CD4-positive, CD25-positive, alpha-beta regulatory T cell (primary cell): ENCODE measurements around the gene EZH1. TPM values are rescaled to one million over a fixed set of nuclear protein-coding genes. Genes with fewer than 3 reads are reported as not detected.
A peak's percentile ranks its signal among the peaks of the same experiment; 100 is the strongest.

Experiments used
- ATAC-seq, 2 donors: fragments of 150-1000 bp; cut with Tn5 transposase; one replicate each; pipeline ENCODE4 v1.10.0; 2021; ENCODE audit warnings: low read depth in 2 of 2, moderate number of reproducible peaks in 2 of 2, moderate library complexity in 1 of 2
- DNase-seq, 3 donors: peaks; one replicate each; pipeline versions ENCODE4 v3.0.0 to v3.0.0-alpha.2; 2012 to 2022; ENCODE audit warnings: mixed read lengths in 1 of 3
- H3K27ac ChIP-seq: one replicate; pipeline ENCODE4 v1.7.0; 2013; ENCODE audit warnings: mild to moderate bottlenecking, low read length; ENCODE audit not compliant: insufficient read depth, poor library complexity, severe bottlenecking
- H3K27me3 ChIP-seq: one replicate; pipeline ENCODE4 v1.7.0; 2013; ENCODE audit warnings: low read length; ENCODE audit not compliant: control insufficient read depth, insufficient read depth
- H3K36me3 ChIP-seq: one replicate; pipeline ENCODE4 v1.7.0; 2013; ENCODE audit warnings: mild to moderate bottlenecking, low read length, moderate library complexity; ENCODE audit not compliant: control insufficient read depth, insufficient read depth
- H3K4me1 ChIP-seq: 2 replicates; pipeline ENCODE4 v1.7.0; 2013; ENCODE audit warnings: mild to moderate bottlenecking, low read length; ENCODE audit not compliant: insufficient read depth, control insufficient read depth, poor library complexity, severe bottlenecking
- H3K4me3 ChIP-seq: one replicate; pipeline ENCODE4 v1.7.0; 2013; ENCODE audit warnings: low read depth, mild to moderate bottlenecking, low read length, moderate library complexity
- H3K9me3 ChIP-seq, 2 experiments: 1 replicate in 1 of 2; 2 replicates in 1 of 2; pipeline ENCODE4 v1.7.0; 2013; ENCODE audit warnings: low read length in 2 of 2, mild to moderate bottlenecking in 1 of 2, moderate library complexity in 1 of 2; ENCODE audit not compliant: control insufficient read depth in 2 of 2
- H3K27ac Mint-ChIP-seq, 3 donors: one replicate each; pipeline ENCODE4 v1.8.0; 2020 to 2022; ENCODE audit warnings: mild to moderate bottlenecking in 3 of 3, mixed read lengths in 3 of 3, moderate library complexity in 2 of 3
- H3K27me3 Mint-ChIP-seq: one replicate; pipeline ENCODE4 v1.8.0; 2022; ENCODE audit warnings: mild to moderate bottlenecking, mixed read lengths
- H3K36me3 Mint-ChIP-seq: one replicate; pipeline ENCODE4 v1.8.0; 2020; ENCODE audit warnings: mixed read lengths
- H3K4me1 Mint-ChIP-seq, 4 donors: one replicate each; pipeline ENCODE4 v1.8.0; 2020 to 2022; ENCODE audit warnings: mixed read lengths in 4 of 4, mild to moderate bottlenecking in 1 of 4
- H3K4me3 Mint-ChIP-seq, 4 donors: one replicate each; pipeline ENCODE4 v1.8.0; 2020 to 2022; ENCODE audit warnings: mild to moderate bottlenecking in 4 of 4, mixed read lengths in 4 of 4, moderate library complexity in 3 of 4
- H3K9me3 Mint-ChIP-seq, 7 donors: one replicate each; pipeline ENCODE4 v1.8.0; 2020 to 2022; ENCODE audit warnings: mixed read lengths in 7 of 7, mild to moderate bottlenecking in 3 of 7, moderate library complexity in 2 of 7
- polyA plus RNA-seq, 4 donors: library from polyadenylated mRNA; unstranded; fragments of 300-500 nt; fragmentation: Illumina TruSeq; gene quantifications; one replicate each; pipeline ENCODE4 v1.2.3, GENCODE V29; 2021
- total RNA-seq: library from RNA; stranded (reverse); gene quantifications from one replicate; pipeline ENCODE4 v1.2.3, GENCODE V29; 2022

The EZH1 gene
- total and polyA plus RNA-seq, 5 donors from 2014 or later, result 38.7 to 123 (median 54.4) TPM

- Mint-ChIP-seq H3K27me3 (peaks cover 19% of the 10 kb centered on the region), H3K4me1 (peaks cover 5 to 28% (median 19%) of the 10 kb centered on the region in 4 donors), H3K4me3 (peak overlapping the region; percentile 89 to 93 (median 91)), H3K36me3 (peaks cover 2% of the 10 kb centered on the region), H3K9me3 (no peaks in the 10 kb centered on the region), H3K27ac (no peak overlapping the region)
- DNase-seq, result no peak
- H3K27me3 ChIP-seq, result no peaks in the 10 kb centered on the region
- H3K4me1 ChIP-seq, result peaks cover 15% of the 10 kb centered on the region
- H3K4me3 ChIP-seq, result peak overlapping the region; percentile 76
- H3K9me3 ChIP-seq, result no peaks in the 10 kb centered on the region
- no peak overlapping the region for H3K27ac ChIP-seq
- ATAC-seq, result no peak
- H3K36me3 ChIP-seq, result no peaks in the 10 kb centered on the region
These were observed 86.8 kb downstream of the EZH1 start for GRCh38 chr17:42657824-42658588.

- H3K27me3 Mint-ChIP-seq, result peaks cover 26% of the 10 kb centered on the region
- Histone ChIP-seq H3K4me1 (peaks cover 15% of the 10 kb centered on the region), H3K27me3 (no peaks in the 10 kb centered on the region), H3K9me3 (no peaks in the 10 kb centered on the region), H3K4me3 (no peak overlapping the region), H3K27ac (no peak overlapping the region), H3K36me3 (no peaks in the 10 kb centered on the region)
- ATAC-seq, result no peak
- peak overlapping the region in 2 of 4 donors; percentile 46 to 89 for H3K4me3 Mint-ChIP-seq
- DNase-seq, result no peak
- peaks cover 5 to 34% (median 18%) of the 10 kb centered on the region in 4 donors for H3K4me1 Mint-ChIP-seq
- H3K36me3 Mint-ChIP-seq, result no peaks in the 10 kb centered on the region
- peaks cover 0 to 2% (median 0%) of the 10 kb centered on the region in 7 donors for H3K9me3 Mint-ChIP-seq
- H3K27ac Mint-ChIP-seq, result peak overlapping the region in 1 of 3 donors; percentile 94
These were observed 89.3 kb downstream of the EZH1 start for GRCh38 chr17:42655528-42655927.

- Histone ChIP-seq H3K27ac (no peak overlapping the region), H3K27me3 (no peaks in the 10 kb centered on the region), H3K36me3 (no peaks in the 10 kb centered on the region), H3K4me3 (no peak overlapping the region), H3K4me1 (peaks cover under 1% of the 10 kb centered on the region), H3K9me3 (no peaks in the 10 kb centered on the region)
- DNase-seq (no peak), ATAC-seq (no peak)
- peak overlapping the region in 2 of 4 donors; percentile 28 to 38 for H3K4me3 Mint-ChIP-seq
- H3K9me3 Mint-ChIP-seq, result peaks cover 0 to 2% (median 0%) of the 10 kb centered on the region in 7 donors
- no peaks in the 10 kb centered on the region for H3K36me3 Mint-ChIP-seq
- H3K4me1 Mint-ChIP-seq, result peaks cover 5 to 25% (median 8%) of the 10 kb centered on the region in 4 donors
- no peak overlapping the region for H3K27ac Mint-ChIP-seq
- H3K27me3 Mint-ChIP-seq, result peaks cover 22% of the 10 kb centered on the region
These were observed 91.4 kb downstream of the EZH1 start for GRCh38 chr17:42653179-42654124.

- H3K36me3 Mint-ChIP-seq, result no peaks in the 10 kb centered on the region
These were observed 93.4 kb downstream of the EZH1 start for GRCh38 chr17:42651392-42651791.

More at GRCh38 chr17:42651392-42651791, 93.4 kb downstream of the EZH1 start:
- Histone ChIP-seq H3K27ac (no peak overlapping the region), H3K36me3 (no peaks in the 10 kb centered on the region), H3K4me1 (no peaks in the 10 kb centered on the region), H3K9me3 (no peaks in the 10 kb centered on the region), H3K27me3 (no peaks in the 10 kb centered on the region), H3K4me3 (no peak overlapping the region)
- Mint-ChIP-seq H3K27me3 (peaks cover 28% of the 10 kb centered on the region), H3K4me1 (peaks cover 3 to 18% (median 7%) of the 10 kb centered on the region in 4 donors), H3K9me3 (peaks cover 0 to 2% (median 0%) of the 10 kb centered on the region in 7 donors), H3K4me3 (no peak overlapping the region), H3K27ac (no peak overlapping the region)
- ATAC-seq (no peak), DNase-seq (no peak)

Other genes starting within 250 kb of the EZH1 start
- gene NAGLU, start 208.8 kb downstream of the EZH1 start, total RNA-seq, result 11.8 TPM
- 10 to 100 TPM in 3 of 4 donors, 1 to 10 TPM in 1; 9.2 to 17.2 (median 12.0) TPM for gene NAGLU, start 208.8 kb downstream of the EZH1 start, polyA plus RNA-seq
- 0.91 TPM for gene HSD17B1, start 192.1 kb downstream of the EZH1 start, total RNA-seq
- gene HSD17B1, start 192.1 kb downstream of the EZH1 start, polyA plus RNA-seq, result under 1 TPM; 0.30 to 0.64 (median 0.61) TPM
- gene COASY, start 182.9 kb downstream of the EZH1 start, total RNA-seq, result 45.0 TPM
- gene COASY, start 182.9 kb downstream of the EZH1 start, polyA plus RNA-seq, result 10 to 100 TPM; 41.6 to 56.1 (median 51.8) TPM
- gene MLX, start 177.9 kb downstream of the EZH1 start, total RNA-seq, result 40.8 TPM
- 10 to 100 TPM; 44.0 to 55.4 (median 49.5) TPM for gene MLX, start 177.9 kb downstream of the EZH1 start, polyA plus RNA-seq
- 2.5 TPM for gene PSMC3IP, start 167.3 kb downstream of the EZH1 start, total RNA-seq
- under 1 TPM in 3 of 4 donors, not detected in 1; 0.25 to 0.71 (median 0.39) TPM for gene PSMC3IP, start 167.3 kb downstream of the EZH1 start, polyA plus RNA-seq
- gene RETREG3, start 135.7 kb downstream of the EZH1 start, total RNA-seq, result 116 TPM
- gene RETREG3, start 135.7 kb downstream of the EZH1 start, polyA plus RNA-seq, result 100 to 1,000 TPM; 201 to 243 (median 218) TPM
- gene TUBG1, start 135.4 kb downstream of the EZH1 start, total RNA-seq, result 8.2 TPM
- gene TUBG1, start 135.4 kb downstream of the EZH1 start, polyA plus RNA-seq, result 10 to 100 TPM in 2 of 4 donors, 1 to 10 TPM in 2; 7.2 to 13.5 (median 10.1) TPM
- gene TUBG2, start 85.8 kb downstream of the EZH1 start, total RNA-seq, result 13.7 TPM
- 1 to 10 TPM; 2.8 to 4.0 (median 3.8) TPM for gene TUBG2, start 85.8 kb downstream of the EZH1 start, polyA plus RNA-seq
- 4.8 TPM for gene PLEKHH3, start 68.0 kb downstream of the EZH1 start, total RNA-seq
- 1 to 10 TPM in 1 of 4 donors, under 1 TPM in 3; 0.38 to 1.1 (median 0.66) TPM for gene PLEKHH3, start 68.0 kb downstream of the EZH1 start, polyA plus RNA-seq
- gene CCR10, start 63.2 kb downstream of the EZH1 start, total RNA-seq, result 20.6 TPM
- 100 to 1,000 TPM in 1 of 4 donors, 10 to 100 TPM in 3; 45.2 to 133 (median 63.9) TPM for gene CCR10, start 63.2 kb downstream of the EZH1 start, polyA plus RNA-seq
- 54.9 TPM for gene CNTNAP1, start 62.5 kb downstream of the EZH1 start, total RNA-seq
- gene CNTNAP1, start 62.5 kb downstream of the EZH1 start, polyA plus RNA-seq, result 1 to 10 TPM in 3 of 4 donors, under 1 TPM in 1; 0.94 to 1.7 (median 1.4) TPM
- not detected for gene RAMP2, start 16.2 kb upstream of the EZH1 start, total RNA-seq
- not detected for gene RAMP2, start 16.2 kb upstream of the EZH1 start, polyA plus RNA-seq
- gene VPS25, start 28.4 kb upstream of the EZH1 start, total RNA-seq, result 29.4 TPM
- 10 to 100 TPM; 62.8 to 73.3 (median 71.4) TPM for gene VPS25, start 28.4 kb upstream of the EZH1 start, polyA plus RNA-seq
- gene WNK4, start 35.6 kb upstream of the EZH1 start, total RNA-seq, result not detected
- under 1 TPM in 1 of 4 donors, not detected in 3; 0.09 TPM for gene WNK4, start 35.6 kb upstream of the EZH1 start, polyA plus RNA-seq
- 12.8 TPM for gene COA3, start 53.7 kb upstream of the EZH1 start, total RNA-seq
- 100 to 1,000 TPM; 147 to 162 (median 156) TPM for gene COA3, start 53.7 kb upstream of the EZH1 start, polyA plus RNA-seq
- gene CNTD1, start 53.8 kb upstream of the EZH1 start, total RNA-seq, result not detected
- under 1 TPM; 0.15 to 0.42 (median 0.28) TPM for gene CNTD1, start 53.8 kb upstream of the EZH1 start, polyA plus RNA-seq
- 153 TPM for gene BECN1, start 79.2 kb upstream of the EZH1 start, total RNA-seq
- 100 to 1,000 TPM; 138 to 180 (median 160) TPM for gene BECN1, start 79.2 kb upstream of the EZH1 start, polyA plus RNA-seq
- 66.7 TPM for gene PSME3, start 88.4 kb upstream of the EZH1 start, total RNA-seq
- gene PSME3, start 88.4 kb upstream of the EZH1 start, polyA plus RNA-seq, result 100 to 1,000 TPM; 114 to 129 (median 127) TPM
- 2.3 TPM for gene AOC2, start 99.5 kb upstream of the EZH1 start, total RNA-seq
- under 1 TPM in 1 of 4 donors, not detected in 3; 0.17 TPM for gene AOC2, start 99.5 kb upstream of the EZH1 start, polyA plus RNA-seq
- 0.49 TPM for gene AOC3, start 106.2 kb upstream of the EZH1 start, total RNA-seq
- gene AOC3, start 106.2 kb upstream of the EZH1 start, polyA plus RNA-seq, result not detected
- not detected for gene G6PC1, start 155.8 kb upstream of the EZH1 start, total RNA-seq
- not detected for gene G6PC1, start 155.8 kb upstream of the EZH1 start, polyA plus RNA-seq
- gene AARSD1, start 219.4 kb upstream of the EZH1 start, total RNA-seq, result 48.5 TPM
- 10 to 100 TPM; 23.2 to 39.2 (median 28.9) TPM for gene AARSD1, start 219.4 kb upstream of the EZH1 start, polyA plus RNA-seq
- 1.5 TPM for gene PTGES3L, start 235.0 kb upstream of the EZH1 start, total RNA-seq
- gene PTGES3L, start 235.0 kb upstream of the EZH1 start, polyA plus RNA-seq, result not detected
- gene RUNDC1, start 235.5 kb upstream of the EZH1 start, total RNA-seq, result 14.9 TPM
- 10 to 100 TPM; 10.6 to 15.2 (median 13.2) TPM for gene RUNDC1, start 235.5 kb upstream of the EZH1 start, polyA plus RNA-seq